ENCODE measurements around the gene PPME1.
"Not testable (repeated sequence)": the region's sequence is repeated elsewhere in the genome, so short reads cannot be mapped to it uniquely, and the experiment has no call there.

Gene PPME1

DNA sequence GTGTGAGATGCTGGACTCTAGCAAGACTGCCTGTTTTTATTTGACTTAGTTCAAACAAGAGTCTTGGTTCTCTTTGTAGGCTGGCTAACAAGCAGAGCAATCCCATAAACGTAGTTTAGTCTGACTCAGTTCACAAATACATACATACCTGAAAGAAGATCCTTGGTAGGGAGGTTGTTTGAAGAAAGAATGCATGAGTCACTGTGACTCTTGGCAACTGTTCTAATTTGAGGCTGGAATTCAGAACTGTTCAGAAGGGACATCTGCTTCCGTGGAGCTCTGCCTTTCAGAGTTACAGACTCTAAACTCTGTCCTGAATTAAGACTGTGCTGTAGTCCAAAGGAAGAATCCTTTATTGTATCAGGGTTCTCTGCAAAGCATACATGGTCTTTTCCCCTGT, 32.5 kb upstream of the PPME1 start:
- no peak overlapping the region for H3K27ac ChIP-seq (ENCODE audit: insufficient read depth, low read depth, low read length, poor library complexity, severe bottlenecking)
- peaks cover 6% of the 10 kb centered on the region for H3K36me3 ChIP-seq (ENCODE audit: control insufficient read depth, insufficient read depth, low read length)
- 75 to 81% methylated on average over 2 of the region's 2 CpGs for WGBS, 2 experiments
- no peak overlapping the region for H3K4me3 ChIP-seq (ENCODE audit: insufficient read depth, low read depth, low read length)
- H3K27me3 ChIP-seq (ENCODE audit: control insufficient read depth, insufficient read depth, low read length, poor library complexity, severe bottlenecking) = no peaks in the 10 kb centered on the region
- H3K4me1 ChIP-seq (ENCODE audit: control insufficient read depth, insufficient read depth, low read length) = no peaks in the 10 kb centered on the region
- no peaks in the 10 kb centered on the region for H3K9me3 ChIP-seq (ENCODE audit: control insufficient read depth, low read length)

DNA sequence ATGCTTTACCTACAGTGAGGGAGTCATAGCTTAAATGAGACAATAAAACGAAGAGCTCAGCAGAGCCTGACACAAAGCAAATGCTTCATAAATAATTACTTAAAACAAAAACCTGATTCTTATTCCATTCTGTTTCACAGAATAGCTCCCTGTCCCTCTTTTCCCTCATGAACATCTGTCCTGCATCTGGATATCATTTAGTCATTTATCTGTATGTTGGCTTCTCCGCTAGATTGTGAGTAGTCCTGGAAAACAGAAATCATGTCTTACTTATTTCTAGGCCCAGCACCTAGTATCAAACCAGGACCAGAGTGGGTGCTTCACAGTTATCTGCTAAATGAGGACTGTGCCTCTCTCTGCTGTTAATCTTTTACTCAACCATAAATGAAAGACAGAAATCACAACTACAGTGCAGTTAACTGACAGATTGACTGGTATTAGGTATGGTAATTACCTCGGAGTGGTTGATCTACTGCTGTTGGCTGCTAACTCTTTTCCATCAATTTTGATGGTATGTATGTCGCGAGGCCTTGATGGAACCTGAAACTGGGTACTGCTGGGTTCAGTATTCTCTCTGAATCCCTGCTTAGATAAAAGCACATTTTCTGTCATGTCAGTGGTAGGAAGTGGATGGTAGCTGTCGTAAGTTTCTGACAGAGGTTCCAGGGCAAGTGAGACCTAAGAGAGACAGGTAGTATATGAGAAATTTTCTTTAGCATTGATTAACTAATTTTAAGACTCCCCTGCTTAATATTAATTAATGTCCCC, 31.8 kb upstream of the PPME1 start:
- Histone ChIP-seq H3K9me3 (ENCODE audit: control insufficient read depth, low read length) (no peaks in the 10 kb centered on the region), H3K36me3 (ENCODE audit: control insufficient read depth, insufficient read depth, low read length) (peaks cover 6% of the 10 kb centered on the region), H3K4me3 (ENCODE audit: insufficient read depth, low read depth, low read length) (no peak overlapping the region), H3K27ac (ENCODE audit: insufficient read depth, low read depth, low read length, poor library complexity, severe bottlenecking) (peak overlapping the region; percentile 45), H3K27me3 (ENCODE audit: control insufficient read depth, insufficient read depth, low read length, poor library complexity, severe bottlenecking) (no peaks in the 10 kb centered on the region), H3K4me1 (ENCODE audit: control insufficient read depth, insufficient read depth, low read length) (no peaks in the 10 kb centered on the region)
- 95% methylated on average over 5 to 6 of the region's 6 CpGs for WGBS, 2 experiments

DNA sequence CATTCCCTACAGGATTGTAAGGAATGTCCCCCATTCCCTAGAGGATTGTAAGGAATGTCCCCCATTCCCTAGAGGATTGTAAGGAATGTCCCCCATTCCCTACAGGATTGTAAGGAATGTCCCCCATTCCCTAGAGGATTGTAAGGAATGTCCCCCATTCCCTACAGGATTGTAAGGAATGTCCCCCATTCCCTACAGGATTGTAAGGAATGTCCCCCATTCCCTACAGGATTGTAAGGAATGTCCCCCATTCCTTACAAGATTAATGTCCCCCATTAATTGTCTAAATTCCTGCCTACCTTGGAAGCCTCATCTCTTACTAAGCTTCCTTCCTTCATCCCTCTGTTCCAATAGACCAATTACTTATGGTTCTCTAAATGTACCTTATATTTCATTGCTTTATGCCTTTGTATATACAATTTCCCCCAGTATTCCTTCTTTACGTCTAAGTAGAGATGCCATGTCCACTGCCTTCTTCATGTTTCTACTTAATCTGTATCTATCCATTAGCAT, 31.1 kb upstream of the PPME1 start:
- H3K9me3 ChIP-seq (ENCODE audit: control insufficient read depth, low read length); H3K4me1 ChIP-seq (ENCODE audit: control insufficient read depth, insufficient read depth, low read length); H3K4me3 ChIP-seq (ENCODE audit: insufficient read depth, low read depth, low read length); H3K27me3 ChIP-seq (ENCODE audit: control insufficient read depth, insufficient read depth, low read length, poor library complexity, severe bottlenecking); H3K36me3 ChIP-seq (ENCODE audit: control insufficient read depth, insufficient read depth, low read length); H3K27ac ChIP-seq (ENCODE audit: insufficient read depth, low read depth, low read length, poor library complexity, severe bottlenecking): not testable (repeated sequence)
- WGBS, 2 experiments = 96 to 100% methylated on average over 1 of the region's 1 CpG

DNA sequence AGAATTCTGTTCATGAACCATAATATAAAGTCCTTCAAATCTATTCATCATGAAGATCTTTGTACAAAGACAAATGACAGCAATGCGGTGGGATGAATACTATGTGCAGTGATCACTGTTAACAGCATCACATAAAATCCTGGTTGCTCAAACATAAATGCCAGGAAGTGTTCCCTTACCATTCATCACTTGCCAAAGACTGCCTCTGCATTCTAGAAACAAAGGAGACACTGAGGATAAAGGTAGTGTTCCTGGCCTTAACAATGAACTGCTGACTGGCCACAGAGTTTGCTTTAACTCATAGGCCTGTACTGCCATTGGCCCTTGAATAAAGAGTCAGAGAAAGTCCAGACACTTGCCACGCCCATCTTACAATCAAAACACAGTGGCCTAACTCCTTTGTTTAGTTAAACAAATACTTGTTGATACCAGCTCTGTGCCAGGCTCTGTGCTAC, 29.8 kb upstream of the PPME1 start:
- Histone ChIP-seq H3K4me3 (ENCODE audit: insufficient read depth, low read depth, low read length) (no peak overlapping the region), H3K36me3 (ENCODE audit: control insufficient read depth, insufficient read depth, low read length) (peaks cover 4% of the 10 kb centered on the region), H3K9me3 (ENCODE audit: control insufficient read depth, low read length) (no peaks in the 10 kb centered on the region), H3K4me1 (ENCODE audit: control insufficient read depth, insufficient read depth, low read length) (no peaks in the 10 kb centered on the region), H3K27me3 (ENCODE audit: control insufficient read depth, insufficient read depth, low read length, poor library complexity, severe bottlenecking) (no peaks in the 10 kb centered on the region), H3K27ac (ENCODE audit: insufficient read depth, low read depth, low read length, poor library complexity, severe bottlenecking) (no peak overlapping the region)
- WGBS, 2 experiments = 86 to 89% methylated on average over 2 of the region's 2 CpGs

GRCh38 chr11:74141908-74142307, 29.2 kb upstream of the PPME1 start:
- WGBS, 2 experiments = 96 to 97% methylated on average over 3 of the region's 3 CpGs
- no peaks in the 10 kb centered on the region for H3K36me3 ChIP-seq (ENCODE audit: control insufficient read depth, insufficient read depth, low read length)
- H3K27me3 ChIP-seq (ENCODE audit: control insufficient read depth, insufficient read depth, low read length, poor library complexity, severe bottlenecking) = no peaks in the 10 kb centered on the region
- H3K27ac ChIP-seq (ENCODE audit: insufficient read depth, low read depth, low read length, poor library complexity, severe bottlenecking) = no peak overlapping the region
- H3K4me1 ChIP-seq (ENCODE audit: control insufficient read depth, insufficient read depth, low read length) = no peaks in the 10 kb centered on the region
- no peak overlapping the region for H3K4me3 ChIP-seq (ENCODE audit: insufficient read depth, low read depth, low read length)
- no peaks in the 10 kb centered on the region for H3K9me3 ChIP-seq (ENCODE audit: control insufficient read depth, low read length)

DNA sequence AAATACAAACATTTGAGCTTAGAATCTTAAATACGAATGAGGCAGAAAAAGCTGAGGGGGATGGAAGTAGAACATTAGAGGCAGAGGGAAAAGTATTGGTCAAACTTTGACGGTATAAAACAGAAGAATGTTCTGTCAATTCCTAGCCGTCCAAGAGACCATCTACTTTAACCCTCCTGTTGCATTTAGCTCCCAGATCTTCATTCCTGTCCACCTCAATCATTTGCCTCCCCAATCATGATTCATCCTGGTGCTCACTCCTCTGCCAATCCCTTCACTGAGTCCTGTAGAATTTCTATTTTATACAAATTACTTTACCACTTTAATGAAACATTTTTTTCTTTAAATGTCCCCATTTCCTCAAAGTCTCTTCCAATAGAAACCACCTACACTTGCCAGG, 28.5 kb upstream of the PPME1 start:
- WGBS, 2 experiments = 90 to 95% methylated on average over 3 of the region's 3 CpGs

DNA sequence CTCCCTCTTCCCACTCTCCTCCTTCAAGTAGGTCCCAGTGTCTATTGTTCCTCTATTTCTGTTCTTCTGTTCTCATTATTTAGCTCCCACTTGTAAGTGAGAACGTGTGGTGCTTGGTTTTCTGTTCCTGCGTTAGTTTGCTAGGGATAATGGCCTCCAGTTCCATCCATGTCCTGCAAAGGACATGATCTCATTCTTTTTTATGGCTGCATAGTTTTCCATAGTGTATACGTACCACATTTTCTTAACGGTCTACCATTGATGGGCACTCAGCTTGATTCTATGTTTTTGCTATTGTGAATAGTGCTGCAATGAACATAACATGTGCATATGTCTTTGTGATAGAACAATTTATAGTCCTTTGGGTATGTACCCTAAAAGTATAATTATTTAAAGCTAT, 26.5 kb upstream of the PPME1 start:
- no peaks in the 10 kb centered on the region for H3K27me3 ChIP-seq (ENCODE audit: control insufficient read depth, insufficient read depth, low read length, poor library complexity, severe bottlenecking)
- WGBS, 2 experiments = 94 to 96% methylated on average over 4 of the region's 4 CpGs
- no peaks in the 10 kb centered on the region for H3K36me3 ChIP-seq (ENCODE audit: control insufficient read depth, insufficient read depth, low read length)

More for the DNA sequence above, 28.5 kb upstream of the PPME1 start:
- no peaks in the 10 kb centered on the region for H3K36me3 ChIP-seq (ENCODE audit: control insufficient read depth, insufficient read depth, low read length)
- H3K27me3 ChIP-seq (ENCODE audit: control insufficient read depth, insufficient read depth, low read length, poor library complexity, severe bottlenecking) = no peaks in the 10 kb centered on the region
- H3K9me3 ChIP-seq (ENCODE audit: control insufficient read depth, low read length) = no peaks in the 10 kb centered on the region
- no peak overlapping the region for H3K27ac ChIP-seq (ENCODE audit: insufficient read depth, low read depth, low read length, poor library complexity, severe bottlenecking)
- H3K4me1 ChIP-seq (ENCODE audit: control insufficient read depth, insufficient read depth, low read length) = no peaks in the 10 kb centered on the region
- H3K4me3 ChIP-seq (ENCODE audit: insufficient read depth, low read depth, low read length) = no peak overlapping the region

DNA sequence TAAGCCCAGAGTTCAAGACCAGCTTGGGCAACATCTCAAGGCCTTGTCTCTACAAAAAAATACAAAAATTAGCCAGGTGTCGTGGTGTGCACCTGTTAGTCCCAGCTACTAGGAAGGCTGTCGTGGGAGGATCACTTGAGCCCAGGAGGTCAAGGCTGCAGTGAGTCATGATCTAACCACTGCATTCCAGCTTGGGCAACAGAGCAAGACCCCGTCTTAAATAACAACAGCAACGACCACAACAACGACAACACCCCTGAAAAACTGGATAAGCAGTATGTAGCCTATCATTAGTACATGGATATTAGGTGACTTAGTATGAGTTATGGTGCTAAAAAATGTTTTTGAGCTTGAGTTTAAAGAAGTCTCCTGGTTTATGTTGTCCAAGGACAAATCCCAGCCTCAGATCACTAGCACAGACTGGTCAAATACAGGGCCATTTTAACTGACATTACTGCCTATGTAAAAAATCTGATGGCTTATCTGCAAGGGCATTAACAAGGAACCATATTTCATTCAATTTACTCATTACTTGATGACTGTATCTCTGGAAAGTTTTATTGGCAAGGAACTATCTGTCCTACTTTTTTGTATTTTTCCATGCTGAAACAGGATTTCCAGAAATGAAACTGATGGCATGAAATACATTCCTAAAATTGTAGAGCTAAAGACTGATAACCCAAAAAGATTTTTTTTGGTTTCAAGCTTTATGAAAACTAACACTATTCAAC, 23.7 kb upstream of the PPME1 start:
- 90 to 94% methylated on average over 5 of the region's 5 CpGs for WGBS, 2 experiments
- no peak overlapping the region for H3K27ac ChIP-seq (ENCODE audit: insufficient read depth, low read depth, low read length, poor library complexity, severe bottlenecking)
- H3K4me1 ChIP-seq (ENCODE audit: control insufficient read depth, insufficient read depth, low read length) = no peaks in the 10 kb centered on the region
- no peaks in the 10 kb centered on the region for H3K36me3 ChIP-seq (ENCODE audit: control insufficient read depth, insufficient read depth, low read length)
- no peaks in the 10 kb centered on the region for H3K27me3 ChIP-seq (ENCODE audit: control insufficient read depth, insufficient read depth, low read length, poor library complexity, severe bottlenecking)
- no peak overlapping the region for H3K4me3 ChIP-seq (ENCODE audit: insufficient read depth, low read depth, low read length)
- no peaks in the 10 kb centered on the region for H3K9me3 ChIP-seq (ENCODE audit: control insufficient read depth, low read length)

More for the DNA sequence above, 26.5 kb upstream of the PPME1 start:
- H3K4me1 ChIP-seq (ENCODE audit: control insufficient read depth, insufficient read depth, low read length) = no peaks in the 10 kb centered on the region
- H3K27ac ChIP-seq (ENCODE audit: insufficient read depth, low read depth, low read length, poor library complexity, severe bottlenecking) = no peak overlapping the region
- no peak overlapping the region for H3K4me3 ChIP-seq (ENCODE audit: insufficient read depth, low read depth, low read length)
- no peaks in the 10 kb centered on the region for H3K9me3 ChIP-seq (ENCODE audit: control insufficient read depth, low read length)

- H3K4me1 ChIP-seq (ENCODE audit: control insufficient read depth, insufficient read depth, low read length) = no peaks in the 10 kb centered on the region
- no peaks in the 10 kb centered on the region for H3K9me3 ChIP-seq (ENCODE audit: control insufficient read depth, low read length)
- H3K4me3 ChIP-seq (ENCODE audit: insufficient read depth, low read depth, low read length) = no peak overlapping the region
- H3K27me3 ChIP-seq (ENCODE audit: control insufficient read depth, insufficient read depth, low read length, poor library complexity, severe bottlenecking) = no peaks in the 10 kb centered on the region
- H3K36me3 ChIP-seq (ENCODE audit: control insufficient read depth, insufficient read depth, low read length) = no peaks in the 10 kb centered on the region
- H3K27ac ChIP-seq (ENCODE audit: insufficient read depth, low read depth, low read length, poor library complexity, severe bottlenecking) = no peak overlapping the region
These were observed 17.9 kb upstream of the PPME1 start for GRCh38 chr11:74153224-74153623.

DNA sequence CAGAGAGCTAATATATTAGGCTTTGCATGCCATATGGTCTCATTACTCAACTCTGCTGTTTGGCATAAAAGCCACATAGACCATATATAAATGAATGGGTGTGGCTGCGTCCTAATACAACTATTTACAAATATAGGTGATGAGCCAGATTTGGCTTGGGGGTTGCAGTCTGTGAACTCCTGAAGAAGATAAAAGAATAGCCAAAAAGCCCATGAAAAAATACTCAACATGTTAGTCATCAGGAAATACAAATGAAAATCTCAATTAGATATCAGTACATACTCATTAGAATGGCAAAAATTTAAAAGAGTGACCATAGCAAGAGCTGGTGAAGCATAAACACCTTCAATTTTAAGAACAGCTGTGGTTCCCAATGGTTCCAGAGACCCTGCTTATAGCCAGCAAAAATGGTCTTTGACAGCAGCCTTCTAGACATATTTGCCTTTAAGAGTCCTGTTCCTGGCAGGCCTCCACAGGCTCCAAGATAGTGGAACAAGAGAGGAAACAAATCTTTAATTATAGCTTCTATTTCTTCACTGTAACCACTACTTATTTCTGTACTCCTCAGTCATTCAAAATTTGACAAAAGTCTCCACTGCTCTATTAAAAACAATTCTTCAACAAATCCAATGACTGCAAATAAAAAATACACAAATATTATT, 16.3 kb upstream of the PPME1 start:
- WGBS, 2 experiments = 75% methylated on average over 1 of the region's 1 CpG; no CpG with 5 or more reads in 1 of the 2 experiments
- H3K27ac ChIP-seq (ENCODE audit: insufficient read depth, low read depth, low read length, poor library complexity, severe bottlenecking) = no peak overlapping the region

More for the DNA sequence above, 16.3 kb upstream of the PPME1 start:
- H3K4me3 ChIP-seq (ENCODE audit: insufficient read depth, low read depth, low read length) = no peak overlapping the region
- H3K9me3 ChIP-seq (ENCODE audit: control insufficient read depth, low read length) = no peaks in the 10 kb centered on the region
- peaks cover 5% of the 10 kb centered on the region for H3K36me3 ChIP-seq (ENCODE audit: control insufficient read depth, insufficient read depth, low read length)
- no peaks in the 10 kb centered on the region for H3K27me3 ChIP-seq (ENCODE audit: control insufficient read depth, insufficient read depth, low read length, poor library complexity, severe bottlenecking)
- H3K4me1 ChIP-seq (ENCODE audit: control insufficient read depth, insufficient read depth, low read length) = no peaks in the 10 kb centered on the region
